ENCODE results near the gene PDE2A.

Gene PDE2A

GRCh38 chr11:72681226-72682153 is 7.3 kb upstream of the PDE2A start:
- Mint-ChIP-seq H3K9me3 (no peaks in the 10 kb centered on the region), H3K27ac (no peak overlapping the region), H3K27me3 (ENCODE audit: low read depth) (peaks cover 45% of the 10 kb centered on the region), H3K4me3 (no peak overlapping the region), H3K36me3 (ENCODE audit: low read depth) (peaks cover 4% of the 10 kb centered on the region), H3K4me1 (peaks cover 6% of the 10 kb centered on the region)
- TF ChIP-seq CTCF (IDR thresholded peaks at IDR 0.05; ENCODE audit: unreplicated experiment in 3 of 3): no peak

- H3K27ac Mint-ChIP-seq: no peak overlapping the region
- no peaks in the 10 kb centered on the region for H3K9me3 Mint-ChIP-seq
- H3K36me3 Mint-ChIP-seq (ENCODE audit: low read depth): no peaks in the 10 kb centered on the region
- H3K4me1 Mint-ChIP-seq: no peaks in the 10 kb centered on the region
- no peak for TF ChIP-seq CTCF (IDR thresholded peaks at IDR 0.05; ENCODE audit: unreplicated experiment in 3 of 3)
- H3K4me3 Mint-ChIP-seq: no peak overlapping the region
- H3K27me3 Mint-ChIP-seq (ENCODE audit: low read depth): peaks cover 53% of the 10 kb centered on the region
These were observed 6.5 kb upstream of the PDE2A start for GRCh38 chr11:72680624-72681158.

DNA sequence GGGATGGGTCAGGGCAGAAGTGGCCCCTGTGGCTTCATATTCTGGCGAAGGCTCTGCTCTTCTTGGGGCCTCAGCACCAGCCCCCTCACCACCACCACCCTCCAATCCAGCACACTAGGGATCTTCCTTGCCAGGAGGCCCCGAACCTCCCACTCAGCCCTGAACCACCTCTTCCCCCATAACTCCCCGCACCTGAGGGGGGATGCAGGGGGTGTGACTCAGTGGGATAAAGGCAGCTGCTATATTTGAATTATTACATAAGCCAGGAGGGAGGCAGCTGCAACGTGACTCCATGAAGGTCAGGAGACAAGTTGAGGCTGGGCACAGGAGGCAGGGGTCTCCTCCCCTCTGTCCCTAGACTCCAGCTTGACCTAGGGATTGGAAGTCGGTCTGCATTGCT is 5.6 kb upstream of the PDE2A start:
- Mint-ChIP-seq H3K36me3 (ENCODE audit: low read depth) (no peaks in the 10 kb centered on the region), H3K27ac (no peak overlapping the region), H3K9me3 (no peaks in the 10 kb centered on the region), H3K27me3 (ENCODE audit: low read depth) (peaks cover 61% of the 10 kb centered on the region), H3K4me1 (no peaks in the 10 kb centered on the region), H3K4me3 (no peak overlapping the region)
- no peak for TF ChIP-seq CTCF (IDR thresholded peaks at IDR 0.05; ENCODE audit: unreplicated experiment in 3 of 3)

GRCh38 chr11:72678524-72678923 is 4.3 kb upstream of the PDE2A start:
- H3K9me3 Mint-ChIP-seq: no peaks in the 10 kb centered on the region
- H3K36me3 Mint-ChIP-seq (ENCODE audit: low read depth): no peaks in the 10 kb centered on the region
- H3K4me3 Mint-ChIP-seq: no peak overlapping the region
- no peaks in the 10 kb centered on the region for H3K4me1 Mint-ChIP-seq
- H3K27ac Mint-ChIP-seq: no peak overlapping the region
- no peak for TF ChIP-seq CTCF (IDR thresholded peaks at IDR 0.05; ENCODE audit: unreplicated experiment in 3 of 3)
- H3K27me3 Mint-ChIP-seq (ENCODE audit: low read depth): peaks cover 75% of the 10 kb centered on the region

- no peak overlapping the region for H3K27ac Mint-ChIP-seq
- H3K27me3 Mint-ChIP-seq (ENCODE audit: low read depth): peaks cover 86% of the 10 kb centered on the region
- TF ChIP-seq CTCF (IDR thresholded peaks at IDR 0.05; ENCODE audit: unreplicated experiment in 3 of 3): no peak
- no peaks in the 10 kb centered on the region for H3K4me1 Mint-ChIP-seq
- H3K4me3 Mint-ChIP-seq: peak overlapping the region in 1 of 3 experiments; percentile 46
- H3K9me3 Mint-ChIP-seq: no peaks in the 10 kb centered on the region
- H3K36me3 Mint-ChIP-seq (ENCODE audit: low read depth): no peaks in the 10 kb centered on the region
These were observed 2.7 kb upstream of the PDE2A start for GRCh38 chr11:72676861-72677341.
